Measurements from ENCODE around the gene GDE1. TPM values are rescaled to one million over a fixed set of nuclear protein-coding genes. Genes with fewer than 3 reads are reported as not detected.

The GDE1 gene
- total and polyA plus RNA-seq, 9 of the 15 experiments (the other 6 are each of a cell fraction or from before 2014, with no cell fraction given) = 18.8 to 40.5 (median 22.3) TPM

- TF ChIP-seq HES1 (IDR thresholded peaks at IDR 0.05; ENCODE audit: low read depth) (no peak), ZNF778 (CRISPR knock-in tag; IDR thresholded peaks at IDR 0.05) (no peak), ZNF79 (CRISPR knock-in tag; IDR thresholded peaks at IDR 0.05; ENCODE audit: low read depth) (no peak), ZBED1 (IDR thresholded peaks at IDR 0.05) (no peak), GATA2 (CRISPR knock-in tag; IDR thresholded peaks at IDR 0.05) (peak; percentile 49; the same call in 1 of the 2 replicates), DIDO1 (tag; IDR thresholded peaks at IDR 0.05; ENCODE audit: low read depth) (no peak), KDM2B (CRISPR knock-in tag; IDR thresholded peaks at IDR 0.05) (no peak), ZNF143 (CRISPR knock-in tag; IDR thresholded peaks at IDR 0.05) (no peak), YY1 (IDR thresholded peaks at IDR 0.05; ENCODE audit: borderline replicate concordance in 1 of 3, control insufficient read depth in 1 of 3, extremely low read depth in 1 of 3, insufficient read depth in 3 of 3, insufficient read length in 1 of 3, insufficient replicate concordance in 2 of 3, low read depth in 1 of 3, low read length in 2 of 3) (peak in 1 of 3 experiments; percentile 78), MXD1 (CRISPR knock-in tag; IDR thresholded peaks at IDR 0.05; ENCODE audit: borderline replicate concordance, poor library complexity, severe bottlenecking) (no peak), HDAC2 (IDR thresholded peaks at IDR 0.05) (0 out of 2 replicates have a peak, but pooled peaks have one; percentile 18), MIER1 (IDR thresholded peaks at IDR 0.05; ENCODE audit: low read depth) (no peak), ZBTB17 (CRISPR knock-in tag; IDR thresholded peaks at IDR 0.05) (no peak), RREB1 (CRISPR knock-in tag; IDR thresholded peaks at IDR 0.05) (no peak), MNT (conservative IDR thresholded peaks at IDR 0.05) (0 out of 4 replicates have a peak, but pooled peaks of 1 of the 2 experiments have one; percentile 17), CHD4 (IDR thresholded peaks at IDR 0.05; ENCODE audit: insufficient read depth, insufficient replicate concordance, low read depth, low read length, poor library complexity, severe bottlenecking) (no peak)
Measured at GRCh38 chr16:19524616-19525384, 2.9 kb upstream of the GDE1 start (continued).
